GM18873 (cell line): ENCODE measurements around the gene TMA7B.

Experiments
- ATAC-seq: cut with Tn5 transposase; IDR thresholded peaks from one replicate; pipeline ENCODE4 v1.9.1; 2021; ENCODE audit warnings: mild to moderate bottlenecking, moderate library complexity, moderate number of reproducible peaks; ENCODE audit not compliant: unreplicated experiment, low FRiP score

The TMA7B gene

GRCh38 chr22:39997939-39998726, 37.9 kb downstream of the TMA7B start:
- ATAC-seq = no peak

GRCh38 chr22:39999144-39999757, 39.1 kb downstream of the TMA7B start:
- no peak for ATAC-seq

- ATAC-seq = no peak
Observed at GRCh38 chr22:40000171-40000570, 40.0 kb downstream of the TMA7B start.

GRCh38 chr22:40001106-40001505, 40.9 kb downstream of the TMA7B start:
- no peak for ATAC-seq

GRCh38 chr22:40001800-40002577, 41.8 kb downstream of the TMA7B start:
- no peak for ATAC-seq

- no peak for ATAC-seq
Observed at GRCh38 chr22:40002935-40003715, 42.9 kb downstream of the TMA7B start.

GRCh38 chr22:40004836-40005235, 44.6 kb downstream of the TMA7B start:
- ATAC-seq = no peak

GRCh38 chr22:40006641-40007040, 46.4 kb downstream of the TMA7B start:
- no peak for ATAC-seq

GRCh38 chr22:40007853-40008710, 47.9 kb downstream of the TMA7B start:
- no peak for ATAC-seq

GRCh38 chr22:40008726-40009291, 48.6 kb downstream of the TMA7B start:
- ATAC-seq = no peak

GRCh38 chr22:40009292-40009774, 49.1 kb downstream of the TMA7B start:
- no peak for ATAC-seq

GRCh38 chr22:40009951-40010671, 49.9 kb downstream of the TMA7B start:
- no peak for ATAC-seq

- no peak for ATAC-seq
Observed at GRCh38 chr22:40010746-40011145, 50.5 kb downstream of the TMA7B start.
